DND-41 (cell line): ENCODE measurements around the gene PDF.

Source experiments
- EZH2 ChIP-seq: IDR thresholded peaks from 3 replicates; pipeline ENCODE4 v1.6.1; 2012; ENCODE audit warnings: borderline replicate concordance, low read depth, mild to moderate bottlenecking, moderate library complexity, low read length, inconsistent platforms; ENCODE audit not compliant: severe bottlenecking
- TF ChIP-seq, protein P1 (sequence below): IDR thresholded peaks from 2 replicates; pipeline ENCODE4 v1.5.1; 2012; ENCODE audit warnings: borderline replicate concordance, low read length, moderate library complexity, mild to moderate bottlenecking; ENCODE audit not compliant: poor library complexity, severe bottlenecking; ENCODE audit errors: extremely low read depth

GRCh38 chr16:69277413-69277812 is 53.0 kb downstream of the PDF start:
- TF ChIP-seq, protein P1, sequence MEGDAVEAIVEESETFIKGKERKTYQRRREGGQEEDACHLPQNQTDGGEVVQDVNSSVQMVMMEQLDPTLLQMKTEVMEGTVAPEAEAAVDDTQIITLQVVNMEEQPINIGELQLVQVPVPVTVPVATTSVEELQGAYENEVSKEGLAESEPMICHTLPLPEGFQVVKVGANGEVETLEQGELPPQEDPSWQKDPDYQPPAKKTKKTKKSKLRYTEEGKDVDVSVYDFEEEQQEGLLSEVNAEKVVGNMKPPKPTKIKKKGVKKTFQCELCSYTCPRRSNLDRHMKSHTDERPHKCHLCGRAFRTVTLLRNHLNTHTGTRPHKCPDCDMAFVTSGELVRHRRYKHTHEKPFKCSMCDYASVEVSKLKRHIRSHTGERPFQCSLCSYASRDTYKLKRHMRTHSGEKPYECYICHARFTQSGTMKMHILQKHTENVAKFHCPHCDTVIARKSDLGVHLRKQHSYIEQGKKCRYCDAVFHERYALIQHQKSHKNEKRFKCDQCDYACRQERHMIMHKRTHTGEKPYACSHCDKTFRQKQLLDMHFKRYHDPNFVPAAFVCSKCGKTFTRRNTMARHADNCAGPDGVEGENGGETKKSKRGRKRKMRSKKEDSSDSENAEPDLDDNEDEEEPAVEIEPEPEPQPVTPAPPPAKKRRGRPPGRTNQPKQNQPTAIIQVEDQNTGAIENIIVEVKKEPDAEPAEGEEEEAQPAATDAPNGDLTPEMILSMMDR, result no peak
- no peak for TF ChIP-seq EZH2
